HL-60 (cell line): ENCODE data around the gene CCP110.

Source experiments
- CTCF ChIP-seq: IDR thresholded peaks from one replicate; pipeline ENCODE4 v1.5.1; 2011; ENCODE audit warnings: low read length, control low read depth, inconsistent platforms; ENCODE audit not compliant: insufficient read depth
- POLR2AphosphoS5 ChIP-seq: IDR thresholded peaks from 2 replicates; pipeline ENCODE4 v1.6.1; 2012; ENCODE audit warnings: low read depth
- REST ChIP-seq: IDR thresholded peaks from 2 replicates; pipeline ENCODE4 v1.6.1; 2012; ENCODE audit warnings: low read depth; ENCODE audit not compliant: insufficient replicate concordance

GRCh38 chr16:19528666-19529065, 4.9 kb downstream of the CCP110 start:
- TF ChIP-seq CTCF (no peak), REST (no peak), POLR2AphosphoS5 (no peak)
